OCI-M2 (cell line): ENCODE measurements around the gene COL24A1.

Source experiments
- DNase-seq: peaks from one replicate; lab custom pipeline; 2025; ENCODE audit not compliant: unreplicated experiment; lab: John Stamatoyannopoulos, UW

The COL24A1 gene

DNA sequence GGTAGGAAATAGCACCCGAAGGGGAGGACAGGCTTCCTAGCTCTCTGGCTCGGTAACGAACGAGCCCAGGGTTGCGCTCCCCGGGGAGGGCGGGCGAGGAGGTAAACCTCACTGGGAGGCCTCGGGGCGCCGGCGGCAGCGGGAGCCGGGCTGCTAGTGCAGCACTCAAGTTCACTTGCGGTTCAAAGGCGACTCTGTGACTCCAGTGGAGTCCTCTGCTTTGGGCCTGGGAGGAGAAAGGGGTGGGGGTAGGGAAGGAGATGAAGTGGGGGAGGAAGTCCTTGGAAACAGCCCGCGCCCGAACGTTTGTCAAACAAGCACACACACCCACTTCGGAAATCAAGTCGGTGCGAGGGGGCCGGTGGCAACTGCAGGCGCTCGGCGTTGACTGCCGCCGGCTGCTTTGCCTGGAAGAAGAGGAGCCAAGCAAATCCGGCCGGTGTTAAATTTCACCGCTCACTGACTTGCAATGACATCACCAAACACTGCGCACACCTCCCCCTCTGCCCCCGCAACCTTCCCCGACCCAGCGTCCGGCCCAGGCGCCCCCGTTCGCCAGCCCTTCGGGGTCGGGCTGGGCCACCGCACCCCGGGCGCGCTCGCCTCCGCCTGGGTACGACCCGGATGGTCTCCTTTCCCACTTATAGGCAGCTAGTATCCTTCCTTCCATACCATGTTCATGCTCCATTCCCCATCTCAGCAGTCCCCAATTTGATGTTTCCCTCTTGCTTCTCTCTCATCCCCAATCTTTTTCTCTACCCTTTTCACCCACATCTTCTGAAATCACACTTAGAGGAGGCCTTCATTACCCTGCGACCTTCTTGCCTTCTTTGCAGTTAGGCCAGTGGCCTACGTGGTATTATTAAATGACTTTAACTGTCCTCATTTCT is at the start of gene COL24A1:
Gene COL24A1 (minus strand): TSS at position 207 of the 890 bp plus-strand sequence. CDS start 376 bp downstream, outside the sequence.
- no peak for DNase-seq

DNA sequence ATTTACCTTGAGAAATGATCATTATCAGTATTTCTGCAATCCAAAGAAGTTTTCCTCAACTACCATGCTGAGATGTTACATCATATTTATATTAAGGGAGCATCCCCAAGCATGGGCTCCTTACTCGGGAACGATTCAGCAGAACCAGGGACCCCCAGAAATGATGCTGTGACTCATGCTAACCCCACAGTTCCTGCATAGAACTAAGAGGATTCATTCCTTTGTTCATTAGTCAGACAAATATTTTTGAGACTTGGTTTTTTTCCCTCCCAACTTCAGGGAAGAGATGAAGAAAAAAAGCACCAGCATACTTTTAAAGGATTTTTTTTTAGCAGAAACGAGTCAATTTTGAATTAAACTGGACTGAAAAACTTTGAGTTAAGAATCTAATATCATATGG is 49.2 kb upstream of the COL24A1 start:
- DNase-seq = no peak

DNA sequence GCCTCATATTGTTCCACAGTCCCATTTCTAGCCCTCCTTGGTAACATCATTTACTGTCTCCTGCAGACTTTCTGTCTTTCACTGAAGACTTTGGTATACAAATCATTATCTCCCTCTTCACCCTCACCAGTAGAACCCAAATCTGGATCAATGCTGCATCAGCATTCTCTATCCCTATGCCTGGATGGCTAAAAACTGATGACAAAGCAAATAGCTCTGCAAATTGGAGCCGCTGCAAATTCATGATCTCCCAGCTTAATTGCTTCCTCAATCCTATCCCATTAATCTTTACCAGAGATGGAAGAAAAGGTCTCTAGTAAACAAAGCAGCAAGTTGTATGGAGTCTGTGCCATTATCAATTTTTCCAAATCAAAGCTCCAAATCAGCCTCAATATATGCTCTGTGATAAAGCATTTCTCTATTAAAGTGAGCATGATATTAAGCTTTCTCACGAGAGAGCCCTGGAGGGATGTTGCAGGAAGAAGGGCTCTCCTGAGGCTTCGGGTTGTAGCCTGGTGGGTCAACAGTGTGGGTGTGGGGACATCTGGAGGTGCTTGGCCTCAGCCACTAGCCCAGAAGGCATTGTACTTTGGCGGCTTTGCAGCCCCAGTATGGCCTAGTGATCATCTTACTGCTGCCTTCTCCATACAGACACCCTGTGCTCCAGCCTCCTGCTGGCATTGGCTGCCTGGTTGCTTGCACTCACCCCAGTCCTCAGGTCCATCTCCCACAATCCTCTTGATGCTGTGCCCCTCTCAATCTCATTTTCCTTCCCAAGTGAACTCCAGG is 46.2 kb upstream of the COL24A1 start:
- no peak for DNase-seq

DNA sequence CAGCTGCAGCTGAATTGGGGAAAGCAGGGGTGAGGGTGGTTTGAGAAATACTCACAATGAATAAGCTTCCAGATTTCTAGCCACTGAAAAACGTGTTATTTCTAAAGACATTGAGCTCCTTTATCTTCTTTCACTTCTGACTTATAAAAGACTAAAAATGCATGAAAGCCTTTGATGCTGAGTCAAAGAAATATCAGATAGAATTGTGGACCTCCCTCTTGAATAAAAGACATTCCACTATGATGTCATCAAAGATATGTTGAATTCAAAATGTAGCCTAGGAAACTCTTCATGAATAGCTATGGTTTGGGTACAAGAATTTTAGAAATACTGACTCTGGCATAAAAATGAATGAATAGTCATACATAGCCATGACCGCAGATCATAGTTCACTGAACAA is 44.7 kb upstream of the COL24A1 start:
- DNase-seq = no peak

DNA sequence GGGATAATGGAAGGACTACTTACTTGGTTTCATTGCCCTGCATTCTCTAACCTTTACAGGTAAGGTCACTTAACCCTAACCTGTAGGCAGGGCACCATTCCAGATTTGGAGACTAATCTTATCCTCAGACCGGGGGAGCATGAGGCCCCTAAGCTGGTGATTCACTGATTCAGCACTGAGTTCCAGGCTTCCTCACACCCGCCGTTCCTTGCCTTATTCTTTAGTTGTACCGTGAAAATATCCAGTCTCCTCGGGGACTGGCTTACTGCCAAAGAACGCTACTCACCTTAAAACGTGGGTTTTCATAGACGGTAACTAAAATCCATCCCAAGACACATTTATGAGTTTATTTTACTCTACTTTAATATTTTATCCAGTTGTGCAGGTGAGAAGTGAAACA is 44.3 kb upstream of the COL24A1 start:
- DNase-seq = no peak

DNA sequence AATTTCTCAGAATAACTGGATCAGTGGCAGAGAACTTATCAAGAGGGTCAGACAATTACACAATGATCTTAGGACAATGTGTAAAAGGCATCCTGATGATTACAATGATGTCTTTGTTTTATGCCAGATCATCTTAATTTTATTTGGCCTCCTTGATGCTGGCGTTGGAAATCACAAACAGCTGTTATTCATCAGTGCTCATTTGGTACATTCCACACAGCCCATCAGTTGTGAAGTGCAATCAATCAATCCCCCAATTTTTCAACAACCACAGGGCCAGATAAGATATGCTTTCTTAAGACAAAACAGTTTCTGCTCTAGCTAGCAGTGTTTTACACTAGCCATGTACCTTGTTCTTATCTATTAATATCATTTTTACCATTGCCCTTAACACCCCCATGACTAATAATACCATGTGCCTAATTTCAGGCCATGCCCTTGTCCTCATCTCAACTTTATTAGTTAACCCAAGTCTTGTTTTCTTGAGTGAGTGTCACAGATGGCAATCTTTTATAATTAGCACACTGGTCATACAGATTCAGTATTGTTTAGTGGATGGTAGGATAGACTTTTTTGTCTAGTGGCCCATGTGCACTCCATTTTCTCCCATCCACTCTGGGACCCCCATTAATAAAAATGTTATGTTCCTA is 40.8 kb upstream of the COL24A1 start:
- no peak for DNase-seq

DNA sequence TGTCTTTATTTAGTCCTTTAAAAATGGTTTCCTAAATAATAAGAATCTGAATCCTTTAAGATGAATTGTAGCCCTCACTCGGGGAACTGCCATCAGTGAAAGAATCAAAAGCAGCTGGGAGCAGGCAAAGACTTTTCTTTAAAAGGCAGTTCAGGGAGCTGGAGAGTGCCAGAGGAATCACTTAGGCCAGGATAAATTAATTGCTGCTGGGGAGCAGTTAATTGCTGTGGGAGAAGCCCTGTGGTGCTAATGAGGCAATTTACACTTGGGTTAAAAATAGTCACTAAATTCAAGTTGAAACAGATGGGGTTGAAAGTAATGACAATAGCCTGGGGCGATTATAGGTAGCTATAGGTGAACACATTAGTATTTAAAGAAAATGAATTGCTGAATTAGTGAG is 38.7 kb upstream of the COL24A1 start:
- no peak for DNase-seq

DNA sequence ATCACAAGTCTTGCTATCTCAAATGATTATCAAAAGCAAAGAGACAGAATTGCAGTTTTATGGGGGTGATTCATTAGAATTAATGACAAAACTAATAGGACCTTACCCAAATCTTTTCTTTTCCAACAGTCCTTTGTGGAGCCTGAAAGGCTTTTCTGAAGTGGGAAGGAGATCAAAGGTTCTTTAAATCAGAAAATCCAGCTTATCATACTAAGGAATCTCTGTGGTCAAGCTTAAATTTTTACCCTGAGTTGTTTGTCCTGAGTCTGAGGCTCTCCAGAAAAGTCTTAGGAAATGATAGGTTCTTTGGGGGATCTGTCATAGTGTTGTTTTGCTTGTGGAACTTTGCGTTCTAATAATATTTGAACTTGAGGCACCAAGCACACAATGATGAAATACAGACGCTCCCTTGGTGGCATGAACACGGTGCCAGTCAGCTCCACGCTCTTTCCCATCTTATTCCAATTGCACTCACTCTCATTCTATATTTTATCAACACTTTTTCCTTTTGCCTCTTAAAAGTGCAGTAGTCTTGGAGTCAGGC is 38.0 kb upstream of the COL24A1 start:
- no peak for DNase-seq

DNA sequence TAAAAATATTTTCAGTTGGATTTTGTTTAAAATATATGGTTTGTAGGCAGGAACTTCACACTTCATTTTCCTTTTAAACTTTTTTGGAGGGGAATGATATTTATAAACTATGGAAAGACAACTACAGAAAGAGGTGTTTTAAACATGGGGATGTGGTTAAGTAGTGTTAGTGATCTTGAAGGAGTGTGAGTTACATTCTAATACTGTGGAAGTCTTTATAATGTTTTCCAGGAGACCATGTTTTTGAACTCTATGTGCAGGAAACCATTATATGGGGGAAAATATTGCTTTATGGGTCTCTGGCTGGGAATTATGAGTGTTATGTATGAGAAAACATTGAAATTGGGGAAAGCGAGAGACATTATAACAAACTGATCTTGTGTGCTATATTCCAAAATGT is 35.8 kb upstream of the COL24A1 start:
- no peak for DNase-seq

DNA sequence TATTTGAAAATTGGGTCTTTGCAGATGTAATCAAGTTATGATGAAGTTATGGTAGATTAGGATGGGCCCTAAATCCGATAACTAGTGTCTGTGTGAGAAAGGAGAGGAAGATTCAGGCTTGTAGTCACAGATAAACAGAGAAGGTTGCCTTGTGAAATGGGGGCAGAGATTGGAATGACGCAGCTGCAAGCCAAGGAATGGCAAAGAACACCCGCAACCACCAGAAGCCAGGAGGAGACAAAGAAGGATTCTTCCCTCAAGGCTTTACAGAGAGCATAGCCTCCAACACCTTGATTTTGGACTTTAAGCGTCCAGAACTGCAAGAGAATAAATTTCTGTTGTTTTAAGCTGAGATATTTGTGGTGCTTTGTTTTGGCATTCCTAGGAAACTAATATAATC is 35.4 kb upstream of the COL24A1 start:
- no peak for DNase-seq

DNA sequence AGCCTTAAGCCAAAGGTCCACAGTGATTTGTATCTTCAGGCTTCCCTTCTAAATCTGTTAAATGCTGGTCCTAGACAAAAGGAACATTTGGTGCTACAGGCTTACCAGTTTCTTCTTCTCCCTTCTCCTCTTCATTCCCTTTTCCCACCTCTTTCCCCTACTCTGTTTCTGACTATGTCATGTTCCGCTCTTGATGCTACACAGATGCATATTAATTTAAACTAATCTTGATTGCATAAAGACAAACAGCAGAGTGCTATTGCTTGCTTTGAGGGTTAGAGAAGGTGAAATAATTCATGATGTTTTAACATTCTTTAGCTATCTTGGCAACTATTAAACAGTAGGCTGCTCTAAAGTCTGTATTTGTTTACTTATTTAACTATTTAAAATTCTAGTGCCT is 34.3 kb upstream of the COL24A1 start:
- no peak for DNase-seq

DNA sequence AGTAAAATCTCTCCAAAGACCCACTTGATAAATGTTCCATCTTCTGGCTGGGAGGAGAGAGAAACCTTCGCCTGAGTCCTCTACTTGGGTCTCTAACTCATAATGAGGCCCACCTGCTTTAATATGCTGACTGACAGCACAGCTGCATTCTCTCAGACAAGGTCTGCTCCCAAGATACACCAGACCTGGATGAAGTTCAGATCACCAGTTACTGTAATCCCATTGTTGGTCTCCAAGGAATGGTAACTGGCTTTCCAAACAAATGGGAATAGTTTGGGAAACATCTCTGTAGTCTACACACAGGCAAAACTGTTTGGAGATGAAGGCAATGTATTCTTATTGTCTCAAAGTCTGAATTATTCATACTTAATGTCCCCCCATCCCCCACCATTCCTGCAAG is 27.9 kb upstream of the COL24A1 start:
- no peak for DNase-seq

DNA sequence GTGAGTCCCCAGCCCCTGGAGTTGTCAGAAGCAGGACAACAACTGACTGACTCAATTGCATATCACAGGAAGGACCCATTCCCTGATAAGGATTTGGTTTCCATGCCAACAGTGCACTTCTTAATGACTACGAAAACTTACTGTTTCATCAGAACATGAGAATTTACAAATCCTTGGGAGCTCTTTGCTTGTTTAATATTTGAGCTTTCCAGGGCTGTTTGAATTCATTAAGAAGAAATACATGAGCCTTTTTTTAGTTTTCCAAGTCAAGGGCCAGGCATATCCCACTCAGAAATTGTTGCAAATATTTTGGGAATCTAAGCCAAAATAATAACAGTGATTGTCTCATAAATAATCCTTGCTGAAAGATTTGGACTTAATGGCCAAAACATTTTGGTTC is 27.2 kb upstream of the COL24A1 start:
- DNase-seq = no peak

DNA sequence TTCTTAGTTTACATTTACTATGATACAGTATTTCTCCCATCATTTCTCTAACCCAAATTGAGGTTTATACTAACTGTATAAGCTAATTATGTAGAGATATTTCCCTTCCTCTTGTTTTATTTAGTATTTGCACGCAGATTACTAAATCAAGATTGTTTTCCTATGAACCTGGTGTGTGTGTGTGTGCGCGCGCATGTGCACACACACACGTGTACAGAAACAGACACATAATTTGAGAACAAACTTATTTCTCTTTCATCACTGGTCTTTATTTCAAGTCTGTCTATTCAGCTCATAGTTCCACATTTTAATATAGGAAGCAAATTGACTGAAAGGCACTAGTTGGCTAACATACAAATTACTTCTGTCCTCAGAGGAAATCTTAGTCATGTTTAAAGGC is 19.7 kb upstream of the COL24A1 start:
- DNase-seq = no peak

DNA sequence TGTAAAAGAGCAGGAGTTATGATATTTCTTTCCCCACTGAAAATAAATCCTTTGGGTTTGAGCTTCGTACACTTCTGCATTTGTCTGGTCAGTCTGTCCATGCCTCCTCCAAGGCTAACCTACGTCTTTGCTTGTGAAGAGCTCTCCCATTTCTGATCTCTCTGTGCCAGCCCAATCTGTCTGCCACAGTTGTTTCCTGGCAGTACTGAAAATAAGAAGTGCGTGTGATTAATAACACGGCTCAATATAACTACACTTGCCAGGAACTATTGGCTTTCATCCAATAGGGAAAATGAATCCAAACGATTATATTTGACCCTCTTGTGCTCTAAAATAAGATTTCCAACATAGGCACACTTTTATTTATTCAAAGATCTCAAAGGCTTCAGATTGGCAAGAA is 19.2 kb upstream of the COL24A1 start:
- no peak for DNase-seq

DNA sequence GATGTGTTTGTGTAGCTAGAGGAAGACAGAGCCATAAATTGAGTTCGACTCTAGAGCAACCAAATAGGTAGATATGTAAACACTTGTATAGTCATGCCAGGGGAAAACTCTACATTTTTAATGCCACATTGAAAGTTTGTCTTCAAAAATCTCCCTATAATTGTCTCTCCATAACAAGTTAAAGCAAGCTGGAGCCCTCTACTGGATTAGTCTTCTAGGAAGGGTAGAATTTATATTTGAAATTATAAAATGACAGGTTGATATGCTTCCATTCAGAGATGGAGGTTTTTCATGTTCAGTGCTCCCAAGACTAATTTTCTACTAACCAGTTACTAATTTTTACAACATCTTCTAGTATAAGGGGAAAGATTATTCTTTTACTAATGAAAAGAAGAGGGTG is 13.1 kb upstream of the COL24A1 start:
- DNase-seq = no peak

DNA sequence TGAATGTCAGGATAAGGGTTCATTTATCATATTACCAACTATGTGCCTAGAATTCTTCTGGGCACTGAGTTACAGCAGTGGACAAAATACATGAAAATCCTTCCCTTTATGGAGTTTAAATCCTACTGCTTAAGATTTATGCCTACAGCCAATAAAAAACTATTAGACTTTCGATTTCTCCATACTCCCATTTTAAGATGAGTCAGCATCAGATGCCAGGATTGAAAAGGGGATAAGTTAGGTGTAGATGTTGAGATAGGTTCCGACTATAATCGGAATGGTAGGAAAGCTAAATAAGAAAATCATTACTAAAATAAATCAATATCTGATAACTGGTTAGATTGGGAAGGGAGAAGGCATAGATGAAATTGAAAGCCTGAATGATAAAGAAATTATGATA is 3.2 kb upstream of the COL24A1 start:
- DNase-seq = no peak

DNA sequence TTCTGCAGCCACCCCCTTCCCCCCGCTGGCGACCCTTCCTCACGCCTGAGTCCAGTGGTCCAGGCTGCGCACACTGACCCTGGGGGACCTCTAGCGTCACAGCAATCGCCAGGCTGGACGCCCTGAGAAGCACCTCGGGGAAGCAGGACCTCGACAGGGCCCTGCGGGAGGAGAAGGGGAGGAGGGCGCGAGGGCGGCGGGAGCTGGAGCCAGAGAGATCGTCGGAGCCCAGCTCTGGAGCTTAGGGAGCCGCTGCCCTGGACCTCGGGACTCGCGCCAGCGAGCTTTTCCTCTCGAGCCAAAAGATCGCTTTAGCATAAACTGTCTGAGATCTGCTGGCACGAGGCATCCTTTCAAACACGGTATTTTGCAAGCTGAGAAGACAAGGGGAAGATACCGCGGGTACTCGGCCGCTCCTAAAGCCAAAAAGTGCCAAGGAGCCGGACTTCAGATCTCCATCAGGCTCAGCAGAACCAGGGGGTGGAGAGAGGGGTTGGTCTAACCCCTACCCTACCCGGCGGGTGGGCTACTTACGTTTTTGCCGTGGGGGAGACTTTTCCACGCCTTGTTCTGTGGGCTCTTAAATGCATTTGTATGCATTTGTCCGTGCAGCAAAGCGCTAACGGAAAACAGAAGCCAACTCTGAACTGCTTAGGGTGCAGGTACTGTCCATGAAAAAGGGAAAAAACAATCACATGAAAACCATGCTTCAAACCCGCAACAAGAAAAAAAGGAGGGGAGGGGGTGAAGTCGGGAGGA is 586 bp downstream of the COL24A1 start:
- DNase-seq = no peak

DNA sequence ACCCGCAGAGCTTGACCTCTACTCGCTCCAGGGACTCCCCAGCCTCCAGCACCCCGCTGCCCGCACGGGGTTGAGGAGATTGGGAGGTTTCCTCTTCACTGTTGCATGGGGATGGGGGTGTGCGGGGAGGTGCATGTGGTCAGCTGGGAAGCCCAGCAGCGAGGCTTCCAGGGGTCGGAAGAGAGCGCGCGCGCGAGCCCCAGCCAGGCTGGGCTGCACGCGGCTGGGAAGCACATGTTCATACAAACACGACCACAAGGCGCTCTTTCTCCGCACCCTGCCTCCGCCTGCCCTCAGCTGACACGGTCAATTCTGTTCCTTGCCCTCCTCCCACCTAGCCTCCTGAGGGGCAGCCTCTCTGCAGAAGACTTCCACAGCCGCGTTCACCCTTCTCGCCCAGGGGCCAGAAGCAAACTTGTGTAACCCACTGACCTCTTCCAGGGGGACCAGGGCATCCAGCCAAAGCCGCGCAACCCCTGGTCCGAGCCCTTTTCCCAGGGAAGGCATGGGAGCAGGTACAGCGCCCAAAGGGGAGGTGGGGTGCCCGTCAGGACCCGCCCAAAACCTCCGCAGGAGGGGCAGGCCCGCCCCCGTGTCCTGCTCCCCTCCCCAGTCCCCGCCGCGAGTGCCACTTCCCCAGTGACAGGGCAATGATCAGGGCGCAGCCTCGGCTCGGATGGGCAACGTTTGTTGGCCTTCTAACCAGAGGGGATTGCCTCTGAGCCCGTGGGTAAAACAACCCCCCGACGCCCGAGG is 1.3 kb downstream of the COL24A1 start:
- no peak for DNase-seq

DNA sequence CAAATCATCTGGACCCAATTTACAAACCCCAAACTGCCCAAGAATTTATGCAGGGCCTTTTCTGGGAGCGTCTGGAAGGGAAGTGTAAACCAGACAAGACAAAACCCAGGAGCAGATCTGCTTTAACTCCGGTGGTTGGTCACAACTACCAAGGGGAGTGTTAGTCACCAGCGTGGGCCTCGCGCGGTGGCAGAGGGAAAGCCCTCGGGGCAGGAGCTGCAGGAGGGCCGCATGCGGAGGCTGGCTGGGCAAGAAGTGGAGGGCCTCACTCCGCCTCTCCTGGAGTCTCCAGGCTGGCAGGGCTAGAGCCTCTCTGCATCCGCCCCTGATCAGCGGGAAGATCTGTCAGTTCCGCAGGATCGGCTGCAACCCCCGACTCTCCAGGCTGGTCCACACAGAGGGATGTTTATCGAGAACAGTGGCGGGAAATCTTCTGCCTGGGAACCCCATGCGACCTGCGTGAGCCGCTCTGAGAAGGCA is 2.0 kb downstream of the COL24A1 start:
- DNase-seq = no peak
